Measurements from ENCODE around the gene KIF3A.

Gene KIF3A

GRCh38 chr5:132754111-132754510 is 16.8 kb upstream of the KIF3A start:
- DNase-seq (ENCODE audit: extremely low read depth in 1 of 2, low read depth in 1 of 2), result no peak

- DNase-seq (ENCODE audit: extremely low read depth in 1 of 2, low read depth in 1 of 2), result no peak
Observed at GRCh38 chr5:132753135-132753987, 16.0 kb upstream of the KIF3A start.

- no peak for DNase-seq (ENCODE audit: extremely low read depth in 1 of 2, low read depth in 1 of 2)
Observed at GRCh38 chr5:132752581-132753125, 15.3 kb upstream of the KIF3A start.

- no peak for DNase-seq (ENCODE audit: extremely low read depth in 1 of 2, low read depth in 1 of 2)
Observed at GRCh38 chr5:132751971-132752580, 14.7 kb upstream of the KIF3A start.

- DNase-seq (ENCODE audit: extremely low read depth in 1 of 2, low read depth in 1 of 2), result no peak
Observed at GRCh38 chr5:132751444-132751843, 14.1 kb upstream of the KIF3A start.

- no peak for DNase-seq (ENCODE audit: extremely low read depth in 1 of 2, low read depth in 1 of 2)
Observed at GRCh38 chr5:132750471-132751230, 13.3 kb upstream of the KIF3A start.

- DNase-seq (ENCODE audit: extremely low read depth in 1 of 2, low read depth in 1 of 2), result no peak
Observed at GRCh38 chr5:132749506-132749905, 12.2 kb upstream of the KIF3A start.

GRCh38 chr5:132748522-132749000 is 11.2 kb upstream of the KIF3A start:
- DNase-seq (ENCODE audit: extremely low read depth in 1 of 2, low read depth in 1 of 2), result no peak

- DNase-seq (ENCODE audit: extremely low read depth in 1 of 2, low read depth in 1 of 2), result peak in 1 of 2 donors; percentile 17
Observed at GRCh38 chr5:132747616-132748440, 10.5 kb upstream of the KIF3A start.

- DNase-seq (ENCODE audit: extremely low read depth in 1 of 2, low read depth in 1 of 2), result peak; percentile 36 to 51
Observed at GRCh38 chr5:132746954-132747615, 9.7 kb upstream of the KIF3A start, which contains the start of gene CCNI2. CCNI2 (plus strand) TSS chr5:132747426; CDS start chr5:132747496, 70 bp downstream.

GRCh38 chr5:132746592-132746953 is 9.2 kb upstream of the KIF3A start:
- no peak for DNase-seq (ENCODE audit: extremely low read depth in 1 of 2, low read depth in 1 of 2)

GRCh38 chr5:132744659-132745058 is 7.3 kb upstream of the KIF3A start:
- DNase-seq (ENCODE audit: extremely low read depth in 1 of 2, low read depth in 1 of 2), result no peak

- DNase-seq (ENCODE audit: extremely low read depth in 1 of 2, low read depth in 1 of 2), result no peak
Observed at GRCh38 chr5:132742626-132743025, 5.3 kb upstream of the KIF3A start.

GRCh38 chr5:132742158-132742557 is 4.8 kb upstream of the KIF3A start:
- DNase-seq (ENCODE audit: extremely low read depth in 1 of 2, low read depth in 1 of 2), result no peak

GRCh38 chr5:132739232-132739631 is 1.9 kb upstream of the KIF3A start:
- DNase-seq (ENCODE audit: extremely low read depth in 1 of 2, low read depth in 1 of 2), result no peak

- no peak for DNase-seq (ENCODE audit: extremely low read depth in 1 of 2, low read depth in 1 of 2)
Observed at GRCh38 chr5:132737982-132738681, 786 bp upstream of the KIF3A start.

GRCh38 chr5:132734687-132735086 is 2.7 kb downstream of the KIF3A start:
- no peak for DNase-seq (ENCODE audit: extremely low read depth in 1 of 2, low read depth in 1 of 2)

- no peak for DNase-seq (ENCODE audit: extremely low read depth in 1 of 2, low read depth in 1 of 2)
Observed at GRCh38 chr5:132733499-132734148, 3.7 kb downstream of the KIF3A start.

GRCh38 chr5:132729896-132730295 is 7.5 kb downstream of the KIF3A start:
- no peak for DNase-seq (ENCODE audit: extremely low read depth in 1 of 2, low read depth in 1 of 2)
